ENCODE data around the gene PRICKLE1.

PRICKLE1 gene

GRCh38 chr12:42510823-42511222, 78.7 kb downstream of the PRICKLE1 start:
- Histone ChIP-seq H3K9me3 (ENCODE audit: low read length) (no peaks in the 10 kb centered on the region), H3K9me2 (ENCODE audit: low read depth, low read length) (no peaks in the 10 kb centered on the region), H3K9ac (ENCODE audit: low read length) (no peak overlapping the region), H4K20me1 (ENCODE audit: insufficient read depth, low read length) (no peaks in the 10 kb centered on the region), H3K4me1 (ENCODE audit: insufficient read depth, low read length, severe bottlenecking) (no peaks in the 10 kb centered on the region), H3F3A (ENCODE audit: insufficient read depth, low read length) (no peaks in the 10 kb centered on the region), H3K4me3 (ENCODE audit: low read depth, low read length, poor library complexity, severe bottlenecking) (no peak overlapping the region), H3K27me3 (ENCODE audit: insufficient read depth, low read length) (no peaks in the 10 kb centered on the region), H3K36me3 (ENCODE audit: insufficient read depth, low read length) (no peaks in the 10 kb centered on the region), H3K27ac (ENCODE audit: low read depth, low read length, poor library complexity, severe bottlenecking) (no peak overlapping the region), H2AFZ (ENCODE audit: low read length) (no peak overlapping the region), H3K79me2 (ENCODE audit: insufficient read depth, low read length) (no peaks in the 10 kb centered on the region), H3K4me2 (ENCODE audit: low read length) (no peak overlapping the region)
- TF ChIP-seq EZH2 (IDR thresholded peaks at IDR 0.05; ENCODE audit: borderline replicate concordance, low read length) (no peak), CTCF (IDR thresholded peaks at IDR 0.05; ENCODE audit: low read length) (no peak)

- no peaks in the 10 kb centered on the region for H3K79me2 ChIP-seq (ENCODE audit: insufficient read depth, low read length)
- H3K9ac ChIP-seq (ENCODE audit: low read length) = no peak overlapping the region
- H3K4me3 ChIP-seq (ENCODE audit: low read depth, low read length, poor library complexity, severe bottlenecking) = no peak overlapping the region
- TF ChIP-seq EZH2 (IDR thresholded peaks at IDR 0.05; ENCODE audit: borderline replicate concordance, low read length) = no peak
- TF ChIP-seq CTCF (IDR thresholded peaks at IDR 0.05; ENCODE audit: low read length) = no peak
- no peak overlapping the region for H3K4me2 ChIP-seq (ENCODE audit: low read length)
- H3K9me3 ChIP-seq (ENCODE audit: low read length) = no peaks in the 10 kb centered on the region
- no peaks in the 10 kb centered on the region for H3K36me3 ChIP-seq (ENCODE audit: insufficient read depth, low read length)
- H3K27ac ChIP-seq (ENCODE audit: low read depth, low read length, poor library complexity, severe bottlenecking) = no peak overlapping the region
- no peaks in the 10 kb centered on the region for H3F3A ChIP-seq (ENCODE audit: insufficient read depth, low read length)
- H4K20me1 ChIP-seq (ENCODE audit: insufficient read depth, low read length) = no peaks in the 10 kb centered on the region
- no peaks in the 10 kb centered on the region for H3K4me1 ChIP-seq (ENCODE audit: insufficient read depth, low read length, severe bottlenecking)
- H3K9me2 ChIP-seq (ENCODE audit: low read depth, low read length) = no peaks in the 10 kb centered on the region
- no peak overlapping the region for H2AFZ ChIP-seq (ENCODE audit: low read length)
- H3K27me3 ChIP-seq (ENCODE audit: insufficient read depth, low read length) = peaks cover 3% of the 10 kb centered on the region
Observed at GRCh38 chr12:42508913-42509460, 80.6 kb downstream of the PRICKLE1 start.

- Histone ChIP-seq H3K4me2 (ENCODE audit: low read length) (no peak overlapping the region), H3K27me3 (ENCODE audit: insufficient read depth, low read length) (peaks cover 5% of the 10 kb centered on the region), H4K20me1 (ENCODE audit: insufficient read depth, low read length) (no peaks in the 10 kb centered on the region), H3K27ac (ENCODE audit: low read depth, low read length, poor library complexity, severe bottlenecking) (no peak overlapping the region), H3K36me3 (ENCODE audit: insufficient read depth, low read length) (no peaks in the 10 kb centered on the region), H3K9ac (ENCODE audit: low read length) (no peak overlapping the region), H3K4me3 (ENCODE audit: low read depth, low read length, poor library complexity, severe bottlenecking) (no peak overlapping the region), H3K4me1 (ENCODE audit: insufficient read depth, low read length, severe bottlenecking) (no peaks in the 10 kb centered on the region), H3K79me2 (ENCODE audit: insufficient read depth, low read length) (no peaks in the 10 kb centered on the region), H3F3A (ENCODE audit: insufficient read depth, low read length) (no peaks in the 10 kb centered on the region), H3K9me3 (ENCODE audit: low read length) (no peaks in the 10 kb centered on the region), H3K9me2 (ENCODE audit: low read depth, low read length) (no peaks in the 10 kb centered on the region), H2AFZ (ENCODE audit: low read length) (no peak overlapping the region)
- TF ChIP-seq CTCF (IDR thresholded peaks at IDR 0.05; ENCODE audit: low read length) = no peak
- no peak for TF ChIP-seq EZH2 (IDR thresholded peaks at IDR 0.05; ENCODE audit: borderline replicate concordance, low read length)
Observed at GRCh38 chr12:42507565-42507964, 82.0 kb downstream of the PRICKLE1 start.

All from OCI-LY1 (cell line).